Measurements from ENCODE around the gene CHRDL2. TPM values are rescaled to one million over a fixed set of nuclear protein-coding genes. Genes with fewer than 3 reads are reported as not detected.

The CHRDL2 gene
- total and polyA plus RNA-seq, 2 donors (not counting 1 experiment from before 2014, with no cell fraction given): 0.24 TPM; not detected in 1

GRCh38 chr11:74755395-74755995 lies 24.3 kb upstream of the CHRDL2 start:
- H3K27ac ChIP-seq (ENCODE audit: low read length in 2 of 2): no peak overlapping the region
- Mint-ChIP-seq H3K4me3 (no peak overlapping the region), H3K4me1 (peaks cover 36% of the 10 kb centered on the region), H3K27me3 (no peaks in the 10 kb centered on the region), H3K27ac (no peak overlapping the region), H3K9me3 (ENCODE audit: insufficient read depth) (peaks cover 2% of the 10 kb centered on the region)
- H3K4me2 ChIP-seq (replicated peaks; ENCODE audit: low read depth, low read length, poor library complexity, severe bottlenecking): no peak overlapping the region
- no CpG with 5 or more reads among the region's 1 CpG for WGBS (ENCODE audit: insufficient coverage)
- no peak for ATAC-seq (ENCODE audit: low read depth)
- no peak overlapping the region for H3K4me3 ChIP-seq (ENCODE audit: control extremely low read depth in 1 of 5, extremely low read depth in 1 of 5, insufficient read depth in 1 of 5, low read depth in 2 of 5, low read length in 4 of 5)
- intact Hi-C loops (cut with micrococcal nuclease): no loop called here
- no peak for TF ChIP-seq EZH2 (IDR thresholded peaks at IDR 0.05; ENCODE audit: borderline replicate concordance, insufficient read depth, low read depth, low read length, poor library complexity, severe bottlenecking)
- no peak for TF ChIP-seq CTCF (IDR thresholded peaks at IDR 0.05)
- ChIA-PET POLR2A (no interaction called here), CTCF (interaction anchor here (1.5 kb wide), 1 partner anchor 53 kb away, joined by 3 read pairs; no protein-coding TSS in a partner anchor)
- no peaks in the 10 kb centered on the region for H3K27me3 ChIP-seq (replicated peaks in 1 of 4; ENCODE audit: control extremely low read depth in 1 of 4, control insufficient read depth in 3 of 4, insufficient read depth in 4 of 4, low read length in 3 of 4)
- peaks cover 21% of the 10 kb centered on the region for H4K20me1 ChIP-seq (ENCODE audit: control insufficient read depth, insufficient read depth, low read length, poor library complexity, severe bottlenecking)
- H3K36me3 ChIP-seq (replicated peaks in 1 of 2; ENCODE audit: control extremely low read depth in 1 of 2, control insufficient read depth in 1 of 2, extremely low read depth in 1 of 2, insufficient read depth in 2 of 2, low read length in 1 of 2): no peaks in the 10 kb centered on the region
- H2AFZ ChIP-seq (ENCODE audit: insufficient read depth, low read depth, low read length, poor library complexity, severe bottlenecking): no peak overlapping the region
- peaks cover 0 to 4% (median 0%) of the 10 kb centered on the region in 3 donors for H3K9me3 ChIP-seq (ENCODE audit: control extremely low read depth in 1 of 3, control insufficient read depth in 2 of 3, insufficient read depth in 1 of 3, low read length in 2 of 3)
- peaks cover 0 to 6% of the 10 kb centered on the region in 2 donors for H3K4me1 ChIP-seq (ENCODE audit: control insufficient read depth in 2 of 2, insufficient read depth in 2 of 2, low read length in 2 of 2)
- DNase-seq: no peak
- H3K9ac ChIP-seq (ENCODE audit: low read length): no peak overlapping the region
- peaks cover 63% of the 10 kb centered on the region for H3K79me2 ChIP-seq (ENCODE audit: control insufficient read depth, insufficient read depth, low read length)

- WGBS (ENCODE audit: insufficient coverage): 88% methylated on average over 8 of the region's 15 CpGs
- H4K20me1 ChIP-seq (ENCODE audit: control insufficient read depth, insufficient read depth, low read length, poor library complexity, severe bottlenecking): peaks cover 21% of the 10 kb centered on the region
- no peak overlapping the region for H3K4me3 ChIP-seq (ENCODE audit: control extremely low read depth in 1 of 5, extremely low read depth in 1 of 5, insufficient read depth in 1 of 5, low read depth in 2 of 5, low read length in 4 of 5)
- H3K4me1 ChIP-seq (ENCODE audit: control insufficient read depth in 2 of 2, insufficient read depth in 2 of 2, low read length in 2 of 2): peaks cover 7 to 14% of the 10 kb centered on the region in 2 donors
- DNase-seq (no peak), ATAC-seq (ENCODE audit: low read depth) (no peak)
- Mint-ChIP-seq H3K27ac (no peak overlapping the region), H3K4me1 (peaks cover 42% of the 10 kb centered on the region), H3K4me3 (no peak overlapping the region), H3K9me3 (ENCODE audit: insufficient read depth) (peaks cover 2% of the 10 kb centered on the region), H3K27me3 (no peaks in the 10 kb centered on the region)
- intact Hi-C loops (cut with micrococcal nuclease): no loop called here
- no peak overlapping the region for H3K4me2 ChIP-seq (replicated peaks; ENCODE audit: low read depth, low read length, poor library complexity, severe bottlenecking)
- H3K27ac ChIP-seq (ENCODE audit: low read length in 2 of 2): no peak overlapping the region
- H3K9me3 ChIP-seq (ENCODE audit: control extremely low read depth in 1 of 3, control insufficient read depth in 2 of 3, insufficient read depth in 1 of 3, low read length in 2 of 3): peaks cover 0 to 4% (median 0%) of the 10 kb centered on the region in 3 donors
- no peaks in the 10 kb centered on the region for H3K36me3 ChIP-seq (replicated peaks in 1 of 2; ENCODE audit: control extremely low read depth in 1 of 2, control insufficient read depth in 1 of 2, extremely low read depth in 1 of 2, insufficient read depth in 2 of 2, low read length in 1 of 2)
- TF ChIP-seq EZH2 (IDR thresholded peaks at IDR 0.05; ENCODE audit: borderline replicate concordance, insufficient read depth, low read depth, low read length, poor library complexity, severe bottlenecking) (no peak), CTCF (IDR thresholded peaks at IDR 0.05) (no peak)
- peaks cover 71% of the 10 kb centered on the region for H3K79me2 ChIP-seq (ENCODE audit: control insufficient read depth, insufficient read depth, low read length)
- no peak overlapping the region for H3K9ac ChIP-seq (ENCODE audit: low read length)
- H3K27me3 ChIP-seq (replicated peaks in 1 of 4; ENCODE audit: control extremely low read depth in 1 of 4, control insufficient read depth in 3 of 4, insufficient read depth in 4 of 4, low read length in 3 of 4): no peaks in the 10 kb centered on the region
- POLR2A ChIA-PET: no interaction called here
- no peak overlapping the region for H2AFZ ChIP-seq (ENCODE audit: insufficient read depth, low read depth, low read length, poor library complexity, severe bottlenecking)
- CTCF ChIA-PET: interaction anchor here (0.8 kb wide), 1 partner anchor 14 kb away, joined by 3 read pairs; no protein-coding TSS in a partner anchor
Observed at GRCh38 chr11:74754507-74755252, 23.5 kb upstream of the CHRDL2 start.
